IPS-18c (cell line): ENCODE data around the gene SYP.

Source experiments
- H3K4me3 ChIP-seq: 2 replicates; pipeline ENCODE4 v1.7.0; 2013; ENCODE audit warnings: low read depth, mild to moderate bottlenecking, low read length, moderate library complexity; ENCODE audit not compliant: insufficient read depth
- H3K9me3 ChIP-seq: one replicate; pipeline ENCODE4 v1.6.1; 2013; ENCODE audit warnings: mild to moderate bottlenecking, low read length, moderate library complexity; ENCODE audit not compliant: control insufficient read depth, insufficient read depth

Gene SYP

DNA sequence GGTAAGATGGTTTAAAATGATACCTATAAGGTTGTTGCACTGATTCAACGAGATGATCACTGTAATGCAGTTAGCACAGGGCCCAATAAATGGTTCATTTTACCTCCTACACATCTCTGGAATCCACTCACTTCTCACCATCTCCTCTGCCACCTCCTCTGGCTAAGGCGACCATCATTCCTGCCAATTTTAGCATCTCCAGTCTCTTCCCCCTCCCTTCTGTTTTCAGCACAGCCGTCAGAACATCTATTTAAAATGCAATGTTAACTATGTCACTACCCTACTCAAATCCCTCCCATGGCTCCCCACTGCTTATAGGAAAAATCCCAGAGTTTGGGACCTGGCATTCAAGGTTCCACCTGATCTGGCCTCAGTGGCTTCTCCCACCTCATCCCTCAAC, 3.5 kb upstream of the SYP start:
- Histone ChIP-seq H3K9me3 (peaks cover 18% of the 10 kb centered on the region), H3K4me3 (no peak overlapping the region)

DNA sequence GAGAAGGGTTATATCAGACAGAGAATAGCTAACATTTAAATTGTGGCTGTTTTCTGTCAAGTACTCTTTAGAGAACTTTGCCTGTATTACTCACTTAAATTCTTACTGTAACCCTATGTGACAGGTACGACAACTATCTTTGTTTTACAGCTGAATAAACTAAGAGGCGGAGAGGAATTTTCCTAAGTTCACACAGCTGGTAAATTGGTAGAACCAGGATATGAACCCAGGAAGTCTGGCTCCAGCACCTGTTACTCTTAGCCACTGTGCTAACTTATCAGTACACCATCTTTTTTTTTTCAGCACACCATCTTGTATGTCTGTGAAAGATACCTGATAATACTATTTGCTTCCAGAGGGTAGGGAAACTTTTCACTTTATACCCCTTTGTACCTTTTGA, 2.0 kb upstream of the SYP start:
- peaks cover 21% of the 10 kb centered on the region for H3K9me3 ChIP-seq
- no peak overlapping the region for H3K4me3 ChIP-seq

DNA sequence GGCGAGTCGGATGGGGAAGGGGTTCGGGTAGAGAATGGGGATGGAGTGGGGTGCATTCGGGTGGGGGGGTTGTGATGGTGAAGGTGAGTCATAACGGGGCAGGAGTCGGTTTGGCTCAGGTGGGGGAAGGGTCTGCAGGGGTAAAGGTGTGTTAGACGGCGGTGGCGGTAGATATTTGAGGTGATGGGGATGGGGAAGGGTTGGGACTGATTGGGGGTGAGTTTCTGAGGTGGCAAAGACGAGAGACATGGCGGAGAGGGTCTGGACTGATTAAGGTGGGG, 738 bp downstream of the SYP start:
- peak overlapping the region; percentile 44; the same call in 1 of the 2 replicates for H3K4me3 ChIP-seq
- peaks cover 20% of the 10 kb centered on the region for H3K9me3 ChIP-seq

DNA sequence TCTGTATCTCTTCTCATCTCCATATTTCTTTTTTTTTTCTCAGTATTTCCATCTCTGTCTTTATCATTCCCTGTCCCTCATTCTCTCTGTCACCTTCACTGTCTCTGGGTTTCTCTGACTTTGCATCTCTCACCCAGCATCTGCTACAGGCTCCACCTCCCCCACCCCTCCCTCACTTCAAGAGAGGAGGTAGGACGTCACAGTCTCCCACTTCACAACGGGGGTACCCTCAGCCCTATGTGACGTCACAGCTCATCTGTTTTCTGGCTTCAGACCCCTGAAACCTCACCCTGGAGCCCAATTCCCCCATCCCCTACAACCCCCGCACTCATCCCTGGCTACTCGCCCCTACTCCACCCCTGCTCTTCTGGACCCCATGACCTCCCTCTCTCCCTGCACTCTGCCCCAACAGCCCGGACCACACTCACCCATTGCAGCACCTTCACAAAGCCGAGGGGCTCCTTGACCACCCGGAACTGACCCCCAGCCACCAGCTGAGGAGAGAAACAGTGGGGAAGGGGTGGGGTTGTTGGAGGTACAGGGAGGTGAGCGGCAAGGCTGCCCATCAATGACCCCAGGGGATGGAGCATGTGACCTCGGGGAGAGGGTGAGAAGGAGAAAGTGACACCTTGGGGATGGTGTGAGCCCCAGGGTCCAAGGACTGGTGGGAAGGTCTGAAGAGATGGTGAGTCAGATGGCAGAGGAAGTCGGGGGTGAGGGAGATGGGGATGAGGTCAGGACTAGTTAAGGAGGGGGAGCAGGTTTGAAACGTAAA, 1.3 kb downstream of the SYP start:
- peak overlapping the region; percentile 44 for H3K4me3 ChIP-seq
- peaks cover 18% of the 10 kb centered on the region for H3K9me3 ChIP-seq

- Histone ChIP-seq H3K9me3 (peaks cover 17% of the 10 kb centered on the region), H3K4me3 (no peak overlapping the region)
Measured at GRCh38 chrX:49197543-49198087, 2.4 kb downstream of the SYP start.

DNA sequence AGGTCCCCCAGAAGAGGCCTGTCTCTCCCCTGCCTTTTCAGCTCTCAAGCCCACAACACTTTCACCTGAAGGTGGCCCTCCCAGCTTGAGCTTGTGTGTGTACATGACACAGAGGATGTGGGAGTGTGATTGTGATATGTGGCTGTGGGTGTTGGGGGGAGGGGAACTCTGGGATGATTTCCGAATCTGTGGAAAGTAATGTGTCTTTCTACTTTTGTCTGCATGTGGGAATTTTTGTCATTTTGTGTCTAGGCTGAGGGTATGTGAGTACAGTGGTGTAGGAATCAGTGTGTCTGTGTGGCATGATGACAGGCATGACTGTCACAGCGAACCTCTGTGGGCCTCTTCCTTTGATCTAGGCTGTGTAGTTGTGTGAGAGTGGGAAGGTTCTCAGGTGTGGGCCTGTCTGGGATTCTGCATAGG, 6.4 kb downstream of the SYP start:
- Histone ChIP-seq H3K9me3 (peaks cover 11% of the 10 kb centered on the region), H3K4me3 (no peak overlapping the region)

GRCh38 chrX:49192722-49193328, 7.2 kb downstream of the SYP start:
- Histone ChIP-seq H3K4me3 (no peak overlapping the region), H3K9me3 (peaks cover 12% of the 10 kb centered on the region)

DNA sequence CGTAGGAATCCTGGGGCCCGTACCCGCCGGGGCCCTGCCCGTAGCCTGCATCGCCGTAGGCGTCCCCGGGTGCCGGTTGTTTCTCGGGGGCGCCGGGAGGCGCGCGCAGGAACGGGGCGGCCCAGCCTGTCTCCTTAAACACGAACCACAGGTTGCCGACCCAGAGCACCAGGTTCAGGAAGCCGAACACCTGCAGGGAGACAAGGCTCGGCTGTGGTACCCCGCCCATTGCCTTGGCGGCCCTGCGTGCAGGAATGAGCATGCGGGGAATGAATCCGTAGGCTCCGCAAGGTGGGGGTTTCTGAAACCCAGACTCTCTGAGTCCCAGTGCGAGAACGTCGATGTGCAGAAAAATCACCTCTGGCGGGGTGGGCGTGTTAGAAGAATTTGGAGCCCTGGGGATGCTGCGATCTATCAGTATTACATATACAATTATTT, 8.4 kb downstream of the SYP start:
- Histone ChIP-seq H3K9me3 (peaks cover 13% of the 10 kb centered on the region), H3K4me3 (peak overlapping the region; percentile 70)

- H3K4me3 ChIP-seq = peak overlapping the region; percentile 70
- H3K9me3 ChIP-seq = peaks cover 13% of the 10 kb centered on the region
Measured at GRCh38 chrX:49190821-49191573, 9.0 kb downstream of the SYP start.

DNA sequence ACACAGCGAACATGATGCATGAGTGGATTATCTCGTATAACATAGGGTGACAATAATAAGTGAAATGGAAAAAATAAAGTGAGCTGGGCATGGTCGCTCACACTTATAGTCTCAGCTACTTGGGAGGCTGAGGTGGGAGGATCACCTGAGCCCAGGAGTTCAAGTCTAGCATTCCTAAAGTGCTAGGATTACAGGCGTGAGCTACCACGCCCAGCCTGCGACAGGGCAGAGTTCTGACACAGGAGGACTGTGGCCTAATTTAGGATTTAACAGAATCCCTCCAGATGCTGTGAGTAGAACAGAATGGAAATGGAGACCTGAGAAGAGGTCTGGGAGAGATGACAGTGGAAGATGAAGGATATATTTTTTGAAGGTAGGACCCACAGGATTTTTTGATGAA, 10.4 kb downstream of the SYP start:
- H3K9me3 ChIP-seq = peaks cover 11% of the 10 kb centered on the region
- H3K4me3 ChIP-seq = no peak overlapping the region

GRCh38 chrX:49188468-49189076, 11.4 kb downstream of the SYP start:
- Histone ChIP-seq H3K4me3 (no peak overlapping the region), H3K9me3 (peaks cover 10% of the 10 kb centered on the region)

DNA sequence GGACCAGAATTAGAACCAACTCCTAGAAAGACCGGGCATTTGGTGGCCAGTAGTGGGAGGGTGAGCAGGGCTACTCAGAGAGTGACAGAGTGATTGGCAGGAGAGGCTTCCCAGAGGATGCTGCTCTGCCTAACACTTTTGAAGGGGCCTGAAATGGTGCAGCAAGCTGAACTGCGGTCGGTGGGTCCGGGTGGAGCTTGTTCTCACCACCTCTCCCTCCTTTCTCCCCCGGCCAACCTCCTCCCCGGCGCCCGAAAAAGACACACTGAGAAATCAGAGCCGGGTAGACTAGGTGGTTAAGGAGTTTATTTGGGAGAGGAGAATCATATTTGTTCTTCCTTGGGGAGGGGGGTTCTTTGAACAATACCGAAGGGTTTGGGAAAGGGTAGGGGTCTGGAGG, 12.5 kb downstream of the SYP start:
- H3K9me3 ChIP-seq = peaks cover 16% of the 10 kb centered on the region
- H3K4me3 ChIP-seq = 0 out of 2 replicates have a peak overlapping the region, but pooled peaks have one; percentile 20

GRCh38 chrX:49187028-49187394, 13.0 kb downstream of the SYP start:
- peaks cover 17% of the 10 kb centered on the region for H3K9me3 ChIP-seq
- H3K4me3 ChIP-seq = peak overlapping the region; percentile 20; the same call in 1 of the 2 replicates

- peak within 1 kb of the TSS; percentile 70 for H3K4me3 ChIP-seq
- H3K9me3 ChIP-seq = peaks cover 17% of the 10 kb centered on the region
Measured at GRCh38 chrX:49186125-49187027, 13.6 kb downstream of the SYP start, which contains the start of gene PRICKLE3. PRICKLE3 (minus strand) TSS chrX:49186373; CDS start chrX:49186297, 76 bp downstream.

DNA sequence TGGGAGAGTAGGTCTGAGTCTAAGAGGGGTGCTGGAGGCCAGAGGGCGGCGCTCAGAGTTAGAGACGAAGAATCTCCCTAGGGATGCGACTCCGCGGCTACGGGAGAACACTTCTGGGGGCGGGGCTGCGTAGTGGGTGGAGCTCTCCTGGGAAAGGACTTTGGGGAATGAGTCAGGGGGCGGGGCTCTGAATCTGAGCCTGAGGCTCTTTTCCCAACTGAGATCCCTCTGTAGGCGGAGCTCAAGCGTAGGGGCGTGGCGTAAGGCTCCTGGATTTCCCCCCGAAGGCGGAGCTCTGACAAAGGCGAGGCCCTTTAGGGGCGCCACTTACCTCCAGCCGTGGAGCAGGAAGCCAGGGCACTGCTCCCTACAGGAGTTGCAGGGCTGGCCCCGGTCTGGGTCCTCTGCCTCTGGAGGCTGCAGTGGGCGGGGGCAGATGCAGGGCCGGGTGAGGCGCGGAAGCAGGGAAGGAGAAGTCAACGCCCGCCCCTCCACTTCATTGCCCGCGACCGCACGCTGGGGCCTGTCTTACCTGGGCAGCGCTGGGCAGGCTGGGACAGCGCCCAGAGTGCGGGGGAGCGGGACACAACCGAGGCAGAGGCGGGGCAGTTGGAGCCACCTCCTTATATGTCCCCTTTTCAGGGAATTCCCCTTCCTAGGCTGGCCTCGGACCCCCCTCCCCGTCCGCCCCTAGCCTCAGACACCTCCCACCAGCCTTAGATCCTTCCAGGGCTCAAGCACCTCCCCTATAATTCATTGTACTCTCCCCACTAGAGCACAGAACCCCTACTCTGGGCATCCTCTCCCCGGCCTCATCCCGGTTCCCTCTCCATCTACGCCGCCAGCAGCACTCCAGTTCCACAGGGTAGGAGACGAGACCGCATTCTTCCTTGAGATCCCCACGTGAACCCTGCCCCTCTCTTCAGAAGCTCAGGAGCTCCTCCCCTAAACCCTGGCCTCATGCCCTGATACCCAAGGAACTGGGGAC, 15.4 kb downstream of the SYP start:
- Histone ChIP-seq H3K4me3 (peak overlapping the region; percentile 47), H3K9me3 (peaks cover 17% of the 10 kb centered on the region)
